Colon (tissue), 2 donors: ENCODE measurements around the gene AGAP1.

Experiments
- FAIRE-seq: peaks from 2 replicates; lab custom pipeline; 2012; peaks lifted over from hg19 to GRCh38; lab: Jason Lieb, UNC
- donor health status: control.
- donor health status: control.

AGAP1 gene

GRCh38 chr2:235508371-235509160 is 14.7 kb downstream of the AGAP1 start:
- no peak for FAIRE-seq

GRCh38 chr2:235510318-235510717 is 16.5 kb downstream of the AGAP1 start:
- FAIRE-seq: no peak

- no peak for FAIRE-seq
Observed at GRCh38 chr2:235511187-235511661, 17.4 kb downstream of the AGAP1 start.

GRCh38 chr2:235511751-235512698 is 18.2 kb downstream of the AGAP1 start:
- no peak for FAIRE-seq

- FAIRE-seq: no peak
Observed at GRCh38 chr2:235512699-235513053, 18.8 kb downstream of the AGAP1 start.

GRCh38 chr2:235513984-235514626 is 20.3 kb downstream of the AGAP1 start:
- no peak for FAIRE-seq

GRCh38 chr2:235514627-235515363 is 21.0 kb downstream of the AGAP1 start:
- FAIRE-seq: no peak

GRCh38 chr2:235515364-235515742 is 21.5 kb downstream of the AGAP1 start:
- no peak for FAIRE-seq

- FAIRE-seq: no peak
Observed at GRCh38 chr2:235515821-235516220, 22.0 kb downstream of the AGAP1 start.

- FAIRE-seq: no peak
Observed at GRCh38 chr2:235516257-235516656, 22.4 kb downstream of the AGAP1 start.

- no peak for FAIRE-seq
Observed at GRCh38 chr2:235518322-235519090, 24.7 kb downstream of the AGAP1 start.

GRCh38 chr2:235520787-235521186 is 26.9 kb downstream of the AGAP1 start:
- no peak for FAIRE-seq

- no peak for FAIRE-seq
Observed at GRCh38 chr2:235521844-235522243, 28.0 kb downstream of the AGAP1 start.

- FAIRE-seq: no peak
Observed at GRCh38 chr2:235523021-235523420, 29.2 kb downstream of the AGAP1 start.

- FAIRE-seq: no peak
Observed at GRCh38 chr2:235523486-235524150, 29.8 kb downstream of the AGAP1 start.

GRCh38 chr2:235526166-235526565 is 32.3 kb downstream of the AGAP1 start:
- no peak for FAIRE-seq

- no peak for FAIRE-seq
Observed at GRCh38 chr2:235527806-235528469, 34.1 kb downstream of the AGAP1 start.

- no peak for FAIRE-seq
Observed at GRCh38 chr2:235529621-235530020, 35.8 kb downstream of the AGAP1 start.

- FAIRE-seq: no peak
Observed at GRCh38 chr2:235530735-235531134, 36.9 kb downstream of the AGAP1 start.

- no peak for FAIRE-seq
Observed at GRCh38 chr2:235532307-235532706, 38.5 kb downstream of the AGAP1 start.
